GM21423 (cell line): ENCODE data around the gene NTRK2.

Experiments
- ATAC-seq: cut with Tn5 transposase; IDR thresholded peaks from one replicate; pipeline ENCODE4 v1.9.1; 2021; ENCODE audit warnings: mild to moderate bottlenecking, moderate library complexity; ENCODE audit not compliant: unreplicated experiment

The NTRK2 gene

GRCh38 chr9:84681516-84682285 lies 12.2 kb downstream of the NTRK2 start:
- no peak for ATAC-seq

- no peak for ATAC-seq
Measured at GRCh38 chr9:84686068-84686467, 16.5 kb downstream of the NTRK2 start.

DNA sequence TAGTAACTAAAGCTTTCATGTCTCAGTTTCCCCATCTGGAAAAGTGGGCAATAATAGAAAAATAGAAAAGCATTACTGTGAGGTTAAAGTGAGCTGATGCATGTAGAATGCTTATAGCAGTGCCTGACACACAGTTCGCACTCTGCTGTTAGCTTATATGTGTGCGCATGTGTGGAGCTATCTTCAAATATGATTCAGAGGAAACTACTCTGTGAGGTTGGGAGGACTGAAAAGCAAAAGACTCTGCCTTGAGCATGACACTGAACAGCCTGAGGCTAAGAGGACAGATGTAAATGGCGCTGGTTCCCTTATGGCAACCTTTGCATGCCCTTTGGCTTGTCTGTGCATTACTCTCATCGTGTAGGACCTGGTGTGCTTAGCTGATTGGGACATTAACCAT lies 19.4 kb downstream of the NTRK2 start:
- no peak for ATAC-seq

GRCh38 chr9:84691634-84692033 lies 22.1 kb downstream of the NTRK2 start:
- no peak for ATAC-seq

DNA sequence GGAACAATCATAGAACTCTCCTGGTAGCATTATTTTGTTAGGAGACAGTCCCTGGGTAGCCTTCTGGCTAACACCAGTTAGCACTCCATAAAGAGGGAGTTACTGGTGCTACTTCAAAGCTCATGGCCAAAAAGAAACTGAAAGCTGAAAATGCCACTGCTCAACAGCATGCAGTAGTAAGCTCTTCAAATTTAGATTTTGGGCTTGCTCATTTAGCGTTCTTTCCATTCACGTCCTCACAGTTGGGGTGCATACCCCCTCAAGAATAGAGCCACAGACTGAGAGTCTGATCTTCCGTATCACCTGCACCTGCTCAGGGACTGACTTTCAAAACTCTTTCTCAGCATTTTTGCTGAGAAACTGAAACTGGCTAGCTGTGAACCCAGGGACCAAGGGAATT lies 24.7 kb downstream of the NTRK2 start:
- peak; percentile 75 for ATAC-seq

DNA sequence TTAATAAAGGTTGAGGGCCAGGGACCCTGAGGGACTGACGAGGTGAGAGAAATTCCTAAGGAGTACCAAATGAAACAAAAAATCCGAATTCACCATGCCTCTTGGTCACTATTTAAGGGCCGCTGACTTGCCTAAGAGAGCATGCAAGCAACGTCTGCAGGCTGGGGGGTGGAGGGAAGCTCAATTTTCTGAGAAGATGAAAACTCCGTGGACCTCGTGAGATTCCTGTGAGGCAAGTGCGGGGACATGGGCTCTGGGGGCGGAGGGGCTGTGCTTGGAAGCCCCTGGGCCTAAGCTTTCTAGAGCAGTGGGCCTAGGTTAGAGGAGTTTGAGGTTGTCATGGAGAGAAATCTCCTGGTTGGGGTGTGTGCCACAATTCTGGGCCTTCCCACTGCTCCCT lies 27.5 kb downstream of the NTRK2 start:
- ATAC-seq = no peak

DNA sequence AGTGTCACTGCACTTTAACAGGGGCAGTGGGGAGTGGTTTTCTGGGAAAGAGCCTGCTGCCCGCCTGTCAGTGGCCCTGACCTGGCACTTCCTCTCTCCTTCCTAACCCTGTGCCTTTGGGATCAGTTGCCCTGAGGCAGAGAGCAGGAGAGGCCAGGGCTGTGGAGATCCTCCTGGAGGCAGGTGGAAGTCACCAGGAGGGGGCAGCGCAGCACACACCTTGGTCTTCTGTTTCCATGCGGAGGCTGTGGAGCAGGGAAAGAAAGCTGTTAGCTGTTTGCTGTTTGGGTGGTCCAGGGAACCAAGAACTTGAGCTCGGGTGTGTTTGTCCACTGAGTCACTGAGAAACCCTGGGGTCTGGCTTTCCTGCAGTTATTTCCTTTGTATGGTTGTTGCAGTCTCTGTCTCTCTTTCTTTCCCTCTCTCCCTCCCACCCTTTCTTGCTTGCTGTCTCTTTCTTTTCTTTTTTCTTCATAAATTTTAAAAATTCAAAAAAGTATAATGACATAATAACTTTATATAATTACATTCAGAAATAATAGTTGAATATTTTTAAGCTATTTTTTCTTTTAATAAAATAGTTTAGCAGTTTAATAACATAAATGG lies 28.1 kb downstream of the NTRK2 start:
- ATAC-seq = no peak

GRCh38 chr9:84698323-84698722 lies 28.8 kb downstream of the NTRK2 start:
- no peak for ATAC-seq

DNA sequence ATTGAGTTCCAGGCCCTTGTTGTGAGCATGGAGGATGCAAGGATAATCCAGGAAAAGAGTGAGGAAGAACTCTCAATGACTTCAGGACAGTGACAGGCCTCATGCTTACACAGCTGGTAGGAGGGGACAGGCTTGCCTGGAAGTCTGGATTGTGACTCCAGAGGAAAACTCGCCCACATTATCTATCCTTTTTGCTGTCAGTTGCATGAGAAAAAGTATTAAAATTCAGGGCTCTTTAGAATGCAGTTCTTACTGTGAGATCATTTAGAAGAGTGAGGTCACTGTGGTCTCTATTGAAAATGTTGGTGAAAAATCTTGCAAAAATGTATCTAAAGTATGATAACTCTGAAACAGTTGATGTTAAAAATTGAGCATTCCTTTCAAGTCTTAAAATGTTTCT lies 30.5 kb downstream of the NTRK2 start:
- ATAC-seq = no peak

DNA sequence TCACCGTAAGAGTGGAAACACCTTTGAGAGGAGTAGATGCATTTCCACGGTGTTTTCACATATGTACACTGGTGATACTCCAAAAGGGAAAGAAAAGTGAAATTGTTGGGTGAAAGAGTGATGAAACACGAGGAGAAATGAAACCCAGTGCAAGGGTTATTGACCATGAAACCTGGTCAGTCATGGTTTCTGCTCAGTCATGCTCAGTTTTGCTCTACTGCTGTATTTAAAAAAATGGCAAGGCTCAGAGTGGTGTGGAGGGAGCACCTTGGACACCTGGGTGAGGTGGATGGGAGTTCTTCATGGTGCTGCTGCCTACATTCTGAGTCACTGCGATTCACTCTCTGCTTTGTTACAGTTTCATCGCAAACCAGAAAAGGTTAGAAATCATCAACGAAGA lies 32.3 kb downstream of the NTRK2 start:
- ATAC-seq = peak; percentile 83

- ATAC-seq = no peak
Measured at GRCh38 chr9:84702471-84702870, 32.9 kb downstream of the NTRK2 start.

GRCh38 chr9:84703793-84704192 lies 34.3 kb downstream of the NTRK2 start:
- no peak for ATAC-seq

GRCh38 chr9:84705128-84705527 lies 35.6 kb downstream of the NTRK2 start:
- ATAC-seq = no peak

- ATAC-seq = no peak
Measured at GRCh38 chr9:84708400-84708799, 38.9 kb downstream of the NTRK2 start.

GRCh38 chr9:84709056-84709455 lies 39.5 kb downstream of the NTRK2 start:
- ATAC-seq = peak; percentile 2

DNA sequence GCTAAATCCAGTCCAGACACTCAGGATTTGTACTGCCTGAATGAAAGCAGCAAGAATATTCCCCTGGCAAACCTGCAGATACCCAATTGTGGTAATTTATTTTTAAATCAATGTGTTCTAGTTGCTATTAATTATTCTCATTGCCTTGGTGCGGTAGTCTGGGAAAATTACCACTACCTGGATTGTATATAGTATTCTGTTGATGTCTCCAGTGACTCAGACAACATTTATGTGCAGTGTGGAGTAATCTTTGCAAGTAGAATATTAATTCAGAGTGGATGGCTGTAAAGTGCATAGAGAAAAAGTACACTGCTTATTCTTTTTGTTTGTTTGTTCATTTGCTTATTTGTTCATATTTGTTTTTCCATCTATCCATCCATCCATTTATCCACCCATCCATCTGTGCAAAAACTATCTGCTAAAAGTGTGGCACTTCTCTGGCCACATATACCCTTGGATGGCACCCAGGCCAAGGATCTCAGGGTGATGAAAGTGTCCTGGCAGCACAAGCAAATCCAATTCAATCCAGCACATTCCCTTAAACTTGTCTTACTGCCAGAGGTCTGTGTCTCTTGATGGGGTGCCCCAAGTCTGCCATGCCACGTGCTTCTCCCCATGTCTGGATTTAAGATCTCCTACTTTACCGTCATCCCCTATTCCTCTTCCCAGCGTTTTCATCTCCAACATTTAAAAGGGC lies 41.3 kb downstream of the NTRK2 start:
- no peak for ATAC-seq

DNA sequence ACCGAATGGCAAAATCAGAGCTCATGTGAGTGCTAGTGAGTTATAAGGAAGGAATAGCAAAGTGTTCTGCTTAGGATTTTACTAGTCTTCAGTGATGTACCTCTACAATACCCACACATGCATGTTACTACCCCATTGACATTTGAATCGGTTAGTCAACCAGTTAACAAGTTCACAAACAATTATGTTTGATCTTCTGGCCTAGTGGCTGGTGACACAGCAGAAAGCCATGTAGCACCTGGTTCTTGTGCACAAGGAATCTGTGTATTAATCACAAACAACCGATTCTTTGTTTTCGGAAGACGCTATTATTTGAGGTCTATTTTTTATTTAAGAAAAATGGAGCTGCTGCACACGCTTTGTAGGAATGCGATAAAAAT lies 41.9 kb downstream of the NTRK2 start:
- no peak for ATAC-seq

- ATAC-seq = no peak
Measured at GRCh38 chr9:84711936-84712335, 42.4 kb downstream of the NTRK2 start.

GRCh38 chr9:84716217-84716616 lies 46.7 kb downstream of the NTRK2 start:
- ATAC-seq = no peak

- no peak for ATAC-seq
Measured at GRCh38 chr9:84718476-84718875, 48.9 kb downstream of the NTRK2 start.

DNA sequence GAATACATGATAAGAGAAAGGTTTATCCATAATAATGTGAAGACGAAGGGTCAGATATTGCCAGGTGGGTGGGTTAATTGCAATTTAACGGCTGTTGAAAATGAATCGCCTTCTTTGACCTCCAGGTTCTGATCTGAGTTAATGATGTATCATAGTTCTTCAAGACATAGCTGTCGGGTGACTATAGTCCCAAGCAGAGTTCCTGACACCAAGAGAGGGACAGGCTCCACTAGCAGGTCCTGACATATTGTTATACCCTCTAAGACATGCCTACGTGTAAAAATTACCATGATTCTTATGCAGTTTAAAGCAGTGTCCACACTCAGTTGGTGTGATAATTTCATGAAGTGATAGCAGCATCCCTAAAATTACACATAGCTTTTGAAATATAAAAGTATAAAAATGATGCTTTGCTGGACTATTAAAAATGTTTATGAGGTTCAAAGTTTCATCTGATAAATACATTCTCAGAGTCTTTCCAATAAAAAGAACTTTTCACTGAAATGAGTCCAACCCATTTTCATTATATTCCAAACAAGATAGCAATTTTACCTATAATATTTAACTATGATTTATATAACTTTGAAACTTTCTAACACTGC lies 53.0 kb downstream of the NTRK2 start:
- no peak for ATAC-seq

DNA sequence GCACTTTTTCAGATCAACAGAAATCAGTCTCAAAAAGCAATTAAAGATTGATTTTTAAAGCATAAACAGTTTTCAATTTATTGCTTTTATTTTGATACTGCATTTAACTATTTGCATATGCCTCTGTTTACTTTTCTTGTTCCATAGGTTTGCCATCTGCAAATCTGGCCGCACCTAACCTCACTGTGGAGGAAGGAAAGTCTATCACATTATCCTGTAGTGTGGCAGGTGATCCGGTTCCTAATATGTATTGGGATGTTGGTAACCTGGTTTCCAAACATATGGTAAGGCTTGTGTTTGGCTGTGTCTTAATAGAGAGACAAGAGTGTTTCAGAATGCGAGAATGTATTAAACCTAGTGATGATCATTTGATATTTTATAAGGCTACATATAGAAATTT lies 53.9 kb downstream of the NTRK2 start:
- ATAC-seq = no peak
